HCT116 (cell line): ENCODE data around the gene MXRA7. TPM values are rescaled to one million over a fixed set of nuclear protein-coding genes. Genes with fewer than 3 reads are reported as not detected.

Experiments
- ATAC-seq: fragments of 200-7000 bp; cut with Tn5 transposase; 2 replicates; pipeline ENCODE4 v1.9.1; 2020; ENCODE audit warnings: mild to moderate bottlenecking, moderate library complexity
- BruUV-seq: library from RNA; stranded (reverse); fragments of 400-500 nt; replicated peaks from 2 replicates; lab custom pipeline; 2021; lab: Mats Ljungman, UMichigan
- CTCF ChIA-PET: fragments of 300-600 bp; sonication (Branson Sonifier 250); formaldehyde crosslinking; loops from one replicate; lab custom pipeline; 2021; ENCODE audit warnings: antibody characterized with exemption; lab: Charles Lee
- POLR2A ChIA-PET: fragments of 300-600, 350-600 bp; sonication (Branson Sonifier 250); formaldehyde crosslinking; loops from one replicate; lab custom pipeline; 2021; ENCODE audit warnings: antibody characterized with exemption; lab: Charles Lee
- RAD21 ChIA-PET, 2 experiments: fragments of 300-600 bp; sonication (Branson Sonifier 250); formaldehyde crosslinking; loops; one replicate each; lab custom pipeline; 2023; ENCODE audit warnings: low total read pairs in 2 of 2; ENCODE audit not compliant: uncharacterized antibody in 2 of 2, unreplicated experiment in 2 of 2, low non-redundant PET in 1 of 2; lab: Charles Lee
- DNase-seq: peaks from one replicate; pipeline ENCODE4 v3.0.0-alpha.2; 2010; ENCODE audit warnings: low read depth, low spot score
- H2AFZ ChIP-seq: fragments of 200-600 bp; shearing (Covaris generic), sonication (generic); 2 replicates; pipeline ENCODE4 v1.6.1; 2017; ENCODE audit warnings: low read depth, mixed run types, mixed read lengths, antibody characterized with exemption, low read length; ENCODE audit not compliant: poor library complexity, severe bottlenecking
- H3K27ac ChIP-seq: 2 replicates; pipeline ENCODE4 v1.5.1; 2012; ENCODE audit warnings: low read depth, low read length
- H3K27me3 ChIP-seq: fragments of 200-600 bp; sonication (generic); 2 replicates; pipeline ENCODE4 v1.6.1; 2016; ENCODE audit warnings: mixed run types, low read length, mixed read lengths; ENCODE audit not compliant: insufficient read depth
- H3K36me3 ChIP-seq, 2 experiments: fragments of 200-500 bp in 1 of 2; fragments of 200-600 bp in 1 of 2; sonication (Bioruptor generic) in 1 of 2; sonication (generic) in 1 of 2; 2 replicates each; pipeline versions ENCODE4 v1.5.1 to v1.6.1; 2014 to 2016; ENCODE audit warnings: low read length in 2 of 2, inconsistent platforms in 1 of 2, mixed read lengths in 1 of 2, mixed run types in 1 of 2; ENCODE audit not compliant: insufficient read depth in 2 of 2, control insufficient read depth in 1 of 2
- H3K4me1 ChIP-seq, 2 experiments: fragments of 200-600 bp in 1 of 2; sonication (generic) in 1 of 2; 2 replicates each; pipeline versions ENCODE4 v1.5.1 to v1.6.1; 2012 to 2017; ENCODE audit warnings: low read length in 2 of 2, inconsistent platforms in 1 of 2, mild to moderate bottlenecking in 1 of 2, mixed read lengths in 1 of 2, mixed run types in 1 of 2, moderate library complexity in 1 of 2; ENCODE audit not compliant: insufficient read depth in 2 of 2, control insufficient read depth in 1 of 2
- H3K4me2 ChIP-seq: fragments of 200-600 bp; sonication (generic); 2 replicates; pipeline ENCODE4 v1.6.1; 2017; ENCODE audit warnings: mixed run types, low read length, mixed read lengths
- H3K4me3 ChIP-seq, 2 experiments: fragments of 200-600 bp in 1 of 2; sonication (generic) in 1 of 2; replicated peaks in 1 of 2; 2 replicates each; pipeline ENCODE4 v1.5.1; 2011 to 2016; ENCODE audit warnings: low read length in 2 of 2, control low read depth in 1 of 2, low read depth in 1 of 2, mild to moderate bottlenecking in 1 of 2, mixed read lengths in 1 of 2, mixed run types in 1 of 2
- H3K79me2 ChIP-seq: fragments of 200-600 bp; sonication (generic); 2 replicates; pipeline ENCODE4 v1.6.1; 2017; ENCODE audit warnings: mild to moderate bottlenecking, mixed run types, low read length, moderate library complexity, mixed read lengths; ENCODE audit not compliant: insufficient read depth
- H3K9ac ChIP-seq: fragments of 200-600 bp; sonication (generic); 2 replicates; pipeline ENCODE4 v1.6.1; 2016; ENCODE audit warnings: low read length, mixed read lengths
- H3K9me2 ChIP-seq: fragments of 200-600 bp; sonication (generic), shearing (Covaris generic); 2 replicates; pipeline ENCODE4 v1.6.1; 2017; ENCODE audit warnings: mixed run types, mild to moderate bottlenecking, moderate library complexity; ENCODE audit not compliant: insufficient read depth
- H3K9me3 ChIP-seq, 2 experiments: fragments of 200-500 bp in 1 of 2; fragments of 200-600 bp in 1 of 2; sonication (Bioruptor generic) in 1 of 2; sonication (generic) in 1 of 2; 2 replicates each; pipeline ENCODE4 v1.6.1; 2014 to 2017; ENCODE audit warnings: low read length in 2 of 2, mixed read lengths in 2 of 2, inconsistent platforms in 1 of 2, low read depth in 1 of 2, mild to moderate bottlenecking in 1 of 2, mixed run types in 1 of 2, moderate library complexity in 1 of 2; ENCODE audit not compliant: control insufficient read depth in 1 of 2, insufficient read depth in 1 of 2
- H4K20me1 ChIP-seq: fragments of 200-600 bp; sonication (generic), shearing (Covaris generic); 2 replicates; pipeline ENCODE4 v1.6.1; 2017; ENCODE audit warnings: mixed run types, mild to moderate bottlenecking, moderate library complexity; ENCODE audit not compliant: insufficient read depth
- ATF3 ChIP-seq: IDR thresholded peaks from 2 replicates; pipeline ENCODE4 v1.6.1; 2012
- CEBPB ChIP-seq: IDR thresholded peaks from 2 replicates; pipeline ENCODE4 v1.6.1; 2012; ENCODE audit warnings: low read depth
- ELF1 ChIP-seq: IDR thresholded peaks from 2 replicates; pipeline ENCODE4 v1.6.1; 2012; ENCODE audit warnings: low read depth, borderline replicate concordance
- EZH2 ChIP-seq: fragments of 200-600 bp; sonication (generic); IDR thresholded peaks from 2 replicates; pipeline ENCODE4 v1.6.1; 2017; ENCODE audit warnings: antibody characterized with exemption, mixed run types
- EZH2phosphoT487 ChIP-seq: fragments of 200-600 bp; IDR thresholded peaks from 2 replicates; pipeline ENCODE4 v1.6.1; 2018; ENCODE audit warnings: antibody characterized with exemption, borderline replicate concordance
- FOSL1 ChIP-seq: IDR thresholded peaks from 2 replicates; pipeline ENCODE4 v1.6.1; 2012; ENCODE audit warnings: low read depth
- JUND ChIP-seq: IDR thresholded peaks from 2 replicates; pipeline ENCODE4 v1.6.1; 2012
- POLR2AphosphoS5 ChIP-seq: IDR thresholded peaks from 2 replicates; pipeline ENCODE4 v1.6.1; 2011; ENCODE audit warnings: mild to moderate bottlenecking, low read depth, low read length, moderate library complexity
- SP1 ChIP-seq: IDR thresholded peaks from 2 replicates; pipeline ENCODE4 v1.6.1; 2012; ENCODE audit warnings: low read depth
- SRF ChIP-seq: IDR thresholded peaks from 2 replicates; pipeline ENCODE4 v1.6.1; 2012; ENCODE audit warnings: low read depth
- TCF7L2 ChIP-seq: IDR thresholded peaks from 2 replicates; pipeline ENCODE4 v1.7.0; 2011; ENCODE audit warnings: borderline replicate concordance, inconsistent platforms; ENCODE audit not compliant: insufficient read depth, insufficient read length; ENCODE audit errors: extremely low read depth
- ZBTB33 ChIP-seq: IDR thresholded peaks from 2 replicates; pipeline ENCODE4 v1.6.1; 2011; ENCODE audit warnings: mild to moderate bottlenecking, low read length, moderate library complexity; ENCODE audit not compliant: insufficient replicate concordance; ENCODE audit errors: extremely low read depth
- ZFX ChIP-seq: fragments of 450-650 bp; IDR thresholded peaks from 2 replicates; pipeline ENCODE4 v1.6.1; 2017
- intact Hi-C: fragments of 100-400 bp; cut with micrococcal nuclease; formaldehyde crosslinking; loops from 2 replicates; pipeline ENCODE4 v1.10.0; 2022
- total RNA-seq: library from RNA; stranded (reverse); gene quantifications from one replicate; pipeline ENCODE4 v1.2.1, GENCODE V29; 2021; ENCODE audit not compliant: unreplicated experiment

The MXRA7 gene
- total RNA-seq, 1 experiment from 2014 or later: 57.1 TPM

- no TSS peak for BruUV-seq
- no peak overlapping the region for H3K27ac ChIP-seq
- H4K20me1 ChIP-seq: no peaks in the 10 kb centered on the region
- H3K9ac ChIP-seq: no peak overlapping the region
- TF ChIP-seq ELF1: no peak
- peak; percentile 20; the same call in 1 of the 2 replicates for TF ChIP-seq FOSL1
- DNase-seq: no peak
- CTCF ChIA-PET: no interaction called here
- H3K9me2 ChIP-seq: no peaks in the 10 kb centered on the region
- peaks cover 3 to 17% of the 10 kb centered on the region in 2 experiments; a peak in 3 of 4 replicates for H3K4me1 ChIP-seq
- H3K36me3 ChIP-seq: no peaks in the 10 kb centered on the region
- intact Hi-C loops: no loop called here
- POLR2A ChIA-PET: no interaction called here
- H3K79me2 ChIP-seq: no peaks in the 10 kb centered on the region
- RAD21 ChIA-PET: no interaction called here
- H2AFZ ChIP-seq: no peak overlapping the region
- ATAC-seq: no peak
- no peaks in the 10 kb centered on the region for H3K9me3 ChIP-seq
- H3K27me3 ChIP-seq: no peaks in the 10 kb centered on the region
- H3K4me2 ChIP-seq: peak overlapping the region; percentile 10; the same call in 1 of the 2 replicates
- no peak overlapping the region for H3K4me3 ChIP-seq
These were observed 42.5 kb upstream of the MXRA7 start for GRCh38 chr17:76753061-76753961.

DNA sequence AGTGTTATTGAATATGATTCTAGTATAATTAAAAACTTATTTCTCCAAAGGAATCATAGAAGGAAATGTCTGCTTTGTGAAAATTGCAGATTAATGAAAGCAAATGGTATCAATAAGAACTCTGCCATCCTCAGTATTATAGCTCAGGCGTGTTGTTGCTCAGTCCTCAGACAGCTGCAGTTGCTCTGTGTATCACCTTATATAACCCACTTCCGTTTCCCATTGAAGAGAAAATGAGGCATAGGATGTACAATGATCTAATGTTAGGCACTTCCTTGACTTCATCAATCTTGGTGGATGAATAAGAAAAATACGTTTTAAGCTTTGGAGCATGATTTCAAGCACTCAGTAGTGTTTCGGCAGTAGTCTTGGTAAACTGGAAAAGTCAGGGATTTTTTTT, 41.2 kb upstream of the MXRA7 start:
- no peak overlapping the region for H2AFZ ChIP-seq
- no peaks in the 10 kb centered on the region for H4K20me1 ChIP-seq
- H3K36me3 ChIP-seq: peaks cover 0 to under 1% of the 10 kb centered on the region in 2 experiments; a peak in 1 of 4 replicates
- intact Hi-C loops: no loop called here
- peaks cover 3 to 18% of the 10 kb centered on the region in 2 experiments; a peak in 3 of 4 replicates for H3K4me1 ChIP-seq
- H3K9me2 ChIP-seq: no peaks in the 10 kb centered on the region
- POLR2A ChIA-PET: interaction anchor here (1.3 kb wide), 1 partner anchor 9 kb away, joined by 3 read pairs; no protein-coding TSS in a partner anchor
- H3K79me2 ChIP-seq: no peaks in the 10 kb centered on the region
- no peaks in the 10 kb centered on the region for H3K27me3 ChIP-seq
- BruUV-seq: no TSS peak
- CTCF ChIA-PET: no interaction called here
- RAD21 ChIA-PET: no interaction called here
- no peak overlapping the region for H3K4me3 ChIP-seq
- no peak overlapping the region for H3K9ac ChIP-seq
- no peaks in the 10 kb centered on the region for H3K9me3 ChIP-seq
- H3K4me2 ChIP-seq: no peak overlapping the region
- no peak for DNase-seq
- ATAC-seq: no peak
- TF ChIP-seq SRF (no peak), ELF1 (no peak), CEBPB (no peak), ZBTB33 (no peak), POLR2AphosphoS5 (no peak), ATF3 (no peak), EZH2phosphoT487 (no peak), TCF7L2 (no peak), ZFX (no peak), SP1 (no peak), EZH2 (no peak), JUND (no peak)
- TF ChIP-seq, all 23 proteins: peak for 0
- no peak overlapping the region for H3K27ac ChIP-seq
